Erythroblast (primary cell): Measurements from ENCODE around the gene KIF6.

Experiments
- GATA1 ChIP-seq: IDR thresholded peaks from 2 replicates; pipeline ENCODE4 v1.6.1; 2011; ENCODE audit warnings: low read depth, mild to moderate bottlenecking, control low read depth, low read length, moderate library complexity
- POLR2A ChIP-seq: IDR thresholded peaks from 2 replicates; pipeline ENCODE4 v1.6.1; 2011; ENCODE audit warnings: mild to moderate bottlenecking, low read length

GRCh38 chr6:39451831-39452230 is 273.4 kb downstream of the KIF6 start:
- TF ChIP-seq POLR2A (no peak), GATA1 (no peak)
